Effector CD4-positive, alpha-beta T cell (primary cell): ENCODE data around the gene IL17RD.

ENCODE experiments used
- DNase-seq: peaks from one replicate; pipeline ENCODE4 v3.0.0-alpha.2; 2020

IL17RD gene

DNA sequence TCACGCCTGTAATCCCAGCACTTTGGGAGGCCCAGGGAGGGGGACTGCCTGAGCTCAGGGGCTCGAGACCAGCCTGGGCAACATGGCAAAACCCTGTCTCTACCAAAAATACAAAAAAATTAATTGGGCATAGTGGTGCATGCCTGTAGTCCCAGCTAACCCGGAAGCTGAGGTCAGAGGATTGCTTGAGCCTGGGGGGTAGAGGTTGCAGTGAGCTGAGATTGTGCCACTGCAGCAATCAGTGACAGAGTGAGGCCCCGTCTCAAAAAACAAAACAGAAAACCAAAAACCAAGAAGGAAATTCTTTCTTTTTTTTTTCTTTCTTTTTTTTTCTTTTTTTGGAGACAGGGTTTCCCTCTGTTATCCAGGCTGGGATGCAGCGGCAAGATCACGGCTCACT, 101.2 kb downstream of the IL17RD start:
- no peak for DNase-seq

DNA sequence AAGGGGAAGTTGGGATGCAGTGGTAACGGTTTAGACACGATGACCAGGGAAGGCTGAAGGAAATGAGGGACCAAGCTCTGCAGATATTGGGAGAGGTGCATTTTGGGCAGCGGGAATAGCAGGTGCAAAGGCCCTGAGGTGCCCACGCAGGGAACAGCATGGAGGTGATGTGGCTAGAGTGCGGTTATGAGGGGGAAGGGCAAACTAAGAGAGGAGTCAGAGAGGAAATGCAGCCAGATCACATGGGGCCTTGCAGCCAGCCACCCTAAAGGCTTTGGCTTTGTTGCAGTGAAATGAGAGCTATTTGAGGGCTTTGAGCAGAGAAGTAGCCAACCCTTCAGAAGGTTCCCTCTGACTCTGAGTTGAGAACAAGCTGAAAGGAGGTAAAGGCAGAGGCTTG, 102.1 kb downstream of the IL17RD start:
- DNase-seq = no peak

DNA sequence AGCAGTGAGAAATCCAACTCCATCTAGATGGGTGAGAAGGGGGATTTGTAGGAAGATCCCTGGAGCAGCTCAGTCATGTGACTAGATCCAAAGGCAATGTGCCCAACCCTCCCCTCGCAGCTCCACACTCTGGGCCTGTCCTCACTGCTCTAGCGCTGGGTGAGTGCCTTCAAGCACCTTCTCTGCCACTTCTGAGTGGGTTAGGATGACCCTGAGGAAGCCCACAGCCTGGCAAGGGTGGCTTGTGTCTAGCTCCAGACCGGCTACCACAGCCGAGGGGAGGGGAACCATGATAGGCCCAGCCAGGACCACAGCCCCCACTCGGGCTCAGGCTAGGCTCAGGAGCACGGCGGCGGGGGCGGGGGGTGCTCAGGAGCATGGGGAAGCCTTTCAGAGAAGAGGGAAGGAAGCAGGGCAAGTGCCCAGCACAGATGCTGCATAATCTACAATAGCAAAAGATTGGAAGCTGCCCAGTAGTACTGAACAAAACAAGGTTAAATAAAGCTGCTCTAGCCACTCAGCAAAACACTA, 103.0 kb downstream of the IL17RD start:
- DNase-seq = no peak

DNA sequence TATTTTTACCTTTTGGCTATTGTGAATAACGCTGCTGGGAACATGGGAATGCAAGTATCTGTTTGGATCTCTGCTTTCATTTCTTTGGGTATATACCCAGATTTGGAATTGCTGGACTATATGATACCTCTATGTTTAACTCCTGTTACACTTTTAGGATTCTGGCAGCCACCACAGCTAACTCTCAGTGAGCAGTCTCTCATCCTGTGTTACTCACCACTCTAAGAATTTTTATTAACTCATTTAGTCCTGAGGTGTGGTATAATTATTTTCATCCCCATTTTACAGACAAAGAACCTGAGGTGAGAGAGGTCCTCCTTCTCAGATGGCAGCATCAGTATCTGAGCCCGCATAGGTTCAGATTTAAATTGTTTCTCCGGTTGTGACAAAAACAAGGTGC, 103.6 kb downstream of the IL17RD start:
- no peak for DNase-seq

DNA sequence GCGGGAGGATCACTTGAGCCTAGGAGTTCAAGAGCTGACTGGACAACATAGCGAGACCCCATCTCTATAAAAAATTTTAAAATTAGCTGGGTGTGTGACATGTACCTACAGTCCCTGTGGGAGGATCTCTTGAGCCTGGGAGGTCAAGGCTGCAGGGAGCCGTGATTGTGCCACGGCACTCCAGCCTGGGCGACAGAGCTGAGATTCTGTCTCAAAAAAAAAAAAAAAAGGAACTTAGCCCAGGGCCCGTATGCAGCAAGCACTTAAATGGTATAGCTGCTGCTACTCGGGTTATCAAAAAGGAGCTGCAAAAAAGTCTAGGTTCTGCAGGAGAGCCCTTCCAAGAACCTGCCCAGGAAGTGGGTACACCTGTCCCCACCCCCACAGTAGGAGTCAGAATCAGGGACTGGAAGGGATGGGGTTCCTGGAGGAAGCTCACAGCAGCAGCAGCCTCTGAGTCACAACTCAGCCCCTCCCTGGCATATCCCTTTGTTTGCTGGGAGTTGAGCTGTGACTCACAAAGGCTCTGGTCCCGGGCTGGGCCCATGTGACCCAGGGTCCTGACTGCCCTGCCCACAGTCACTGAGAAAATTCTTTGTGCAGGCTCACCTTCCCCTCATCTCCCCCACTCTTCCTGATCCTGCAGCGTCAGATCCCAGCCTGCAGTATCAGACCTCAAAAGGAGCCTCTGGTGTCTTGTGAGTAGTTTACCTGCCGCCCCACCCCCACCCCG, 104.9 kb downstream of the IL17RD start, which contains the start of gene SPATA12:
TSS of gene SPATA12 (plus strand) at position 576 of the 733 bp plus-strand sequence. CDS start 13,031 bp downstream, outside the sequence.
- no peak for DNase-seq

DNA sequence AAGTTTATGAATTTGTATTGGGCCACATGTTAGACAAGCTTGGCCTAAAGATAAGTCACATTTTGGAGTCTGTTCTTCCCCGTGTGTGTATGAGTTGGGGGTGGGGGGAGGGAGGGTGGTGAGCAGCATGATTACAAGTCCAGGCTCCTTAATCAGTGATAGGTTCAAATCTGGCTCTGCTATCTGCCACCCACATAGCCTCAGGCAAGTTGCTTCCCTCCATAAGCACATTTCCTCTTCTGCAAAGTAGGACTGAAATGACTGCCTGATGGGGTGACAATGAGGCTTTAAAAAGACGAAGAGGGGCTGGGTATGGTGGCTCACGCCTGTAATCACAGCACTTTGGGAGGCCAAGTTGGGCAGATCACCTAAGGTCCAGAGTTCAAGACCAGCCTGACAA, 105.7 kb downstream of the IL17RD start:
- DNase-seq = no peak

DNA sequence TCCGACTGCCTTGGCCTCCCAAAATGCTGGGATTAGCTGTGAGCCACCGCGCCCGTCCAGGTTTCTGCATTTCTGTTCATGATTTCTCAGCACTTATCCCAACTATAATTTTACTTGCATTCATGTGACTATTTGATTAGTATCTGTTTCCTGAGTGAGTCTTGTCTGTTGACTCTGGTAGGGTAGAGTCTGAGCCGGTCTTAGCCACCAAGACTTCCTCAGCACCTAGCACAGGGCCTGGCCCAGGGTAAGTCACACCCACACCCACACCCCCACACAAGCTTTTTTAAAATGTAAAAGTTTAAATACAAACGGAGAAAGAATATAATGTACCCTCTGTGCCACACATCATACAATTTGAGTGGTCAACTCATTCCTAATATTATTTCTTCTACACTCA, 107.8 kb downstream of the IL17RD start:
- DNase-seq = no peak

DNA sequence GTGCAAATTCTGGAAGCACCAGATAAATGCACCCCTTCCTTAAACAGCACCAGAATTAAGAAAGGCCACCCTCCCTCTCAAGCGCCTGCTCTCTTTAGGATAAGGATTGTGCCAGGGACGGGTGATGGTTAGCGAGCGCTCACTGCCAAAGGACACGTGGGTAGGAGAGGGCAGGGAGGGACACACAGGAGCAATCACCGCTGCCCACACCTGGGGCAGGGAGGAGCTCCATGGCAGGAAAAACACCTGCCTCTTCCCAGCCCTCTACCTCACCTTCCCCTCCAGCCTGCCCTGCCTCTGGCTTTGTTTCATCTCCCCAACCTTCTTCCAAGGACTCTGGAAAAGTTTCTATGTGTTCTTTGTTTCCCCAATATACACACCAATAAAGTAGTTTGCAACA, 112.0 kb downstream of the IL17RD start:
- no peak for DNase-seq

DNA sequence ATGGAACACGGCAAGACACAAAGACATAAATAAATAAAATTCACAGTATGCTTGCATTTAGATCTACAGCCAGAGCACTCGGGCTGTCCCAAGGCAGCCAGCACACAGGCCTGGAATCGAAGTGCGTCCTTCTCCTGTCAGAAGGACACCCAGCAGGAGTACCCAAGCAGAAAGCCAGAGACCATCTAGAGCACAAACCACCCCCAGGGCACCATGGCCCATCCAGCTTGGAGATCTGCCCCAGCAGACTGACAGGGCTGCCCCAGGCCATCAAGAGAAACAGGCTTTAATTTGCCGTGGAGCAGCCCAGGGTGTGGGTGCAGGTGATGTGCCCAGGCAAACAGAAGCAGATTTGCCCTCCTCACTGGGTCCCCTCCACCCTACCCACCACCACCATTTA, 112.5 kb downstream of the IL17RD start:
- no peak for DNase-seq

DNA sequence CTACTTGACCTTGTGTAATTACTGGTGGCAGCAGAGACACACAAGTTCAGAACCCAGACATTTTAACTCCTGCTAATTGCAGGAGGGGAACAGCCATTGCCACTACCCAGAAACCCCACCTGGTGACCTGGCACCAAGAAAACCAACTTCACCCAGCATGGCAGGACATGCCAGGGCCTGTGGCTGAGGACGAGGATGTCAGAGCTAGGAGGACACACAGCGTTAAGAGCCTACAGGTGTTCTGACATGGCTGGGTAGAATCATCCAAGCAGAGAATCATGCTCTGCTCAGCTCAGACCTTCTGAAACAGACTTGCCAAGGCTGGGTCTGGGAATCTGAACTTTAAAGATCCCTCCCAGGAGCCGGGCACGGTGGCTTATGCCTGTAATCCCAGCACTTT, 116.4 kb downstream of the IL17RD start:
- DNase-seq = no peak

DNA sequence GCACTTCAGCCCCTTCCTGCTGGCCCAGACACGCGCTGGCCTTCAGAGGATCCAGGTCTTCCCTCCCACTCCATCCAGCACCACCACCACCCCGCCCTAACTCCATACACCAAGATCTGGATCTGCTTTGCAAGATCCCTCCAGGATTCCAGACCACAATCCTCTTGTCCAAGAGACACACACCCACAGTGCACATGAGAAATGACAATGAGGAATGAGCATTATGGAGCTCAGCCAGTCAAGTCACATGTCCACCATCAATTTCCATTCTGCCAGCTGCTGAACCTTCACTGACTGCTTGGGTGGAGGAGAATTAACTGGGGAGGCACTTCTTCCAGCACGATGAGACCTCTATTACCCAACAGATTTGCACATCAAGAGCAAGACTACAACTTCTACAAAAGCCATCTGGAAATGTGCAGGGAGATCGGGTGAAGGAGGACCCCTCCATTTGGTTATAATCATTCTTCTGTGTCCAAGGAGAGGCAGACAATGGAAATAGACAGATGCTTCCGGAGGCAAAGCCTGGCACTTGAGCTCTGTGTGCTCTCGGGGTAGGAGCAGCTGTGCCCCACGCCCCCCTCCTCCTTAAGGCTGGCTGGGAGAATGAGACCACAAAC, 117.0 kb downstream of the IL17RD start:
- DNase-seq = no peak

DNA sequence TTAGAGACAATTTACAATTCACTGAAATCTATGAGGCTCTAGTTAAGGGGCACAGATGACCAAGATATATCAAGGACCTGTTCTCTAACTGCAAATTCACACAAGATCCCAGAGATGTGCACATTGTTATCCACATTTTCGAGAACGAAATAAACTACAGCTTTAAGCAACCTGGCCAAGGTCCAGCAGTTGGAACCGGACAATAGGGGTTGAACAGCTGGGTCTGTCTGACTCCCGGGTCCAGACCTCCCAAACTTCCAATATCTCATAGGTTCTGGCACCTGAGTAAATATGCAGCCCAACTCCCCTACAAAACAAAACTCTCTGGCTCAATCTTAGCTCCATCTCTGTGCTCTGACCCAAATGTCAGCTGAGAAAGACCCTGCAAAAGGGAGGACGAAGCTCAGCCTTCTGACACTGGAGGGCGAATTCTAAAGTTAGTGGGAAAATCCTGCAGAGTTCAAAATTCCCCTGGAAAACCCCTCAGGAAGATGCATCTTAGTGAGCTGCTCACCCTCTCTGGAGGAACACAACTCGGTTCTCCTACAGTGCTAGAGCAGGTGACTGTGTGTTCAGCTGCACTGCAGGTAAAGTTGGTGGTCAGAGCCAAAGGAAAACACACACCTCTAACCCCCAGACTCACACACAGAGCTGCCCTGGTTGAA, 118.9 kb downstream of the IL17RD start:
- DNase-seq = no peak

DNA sequence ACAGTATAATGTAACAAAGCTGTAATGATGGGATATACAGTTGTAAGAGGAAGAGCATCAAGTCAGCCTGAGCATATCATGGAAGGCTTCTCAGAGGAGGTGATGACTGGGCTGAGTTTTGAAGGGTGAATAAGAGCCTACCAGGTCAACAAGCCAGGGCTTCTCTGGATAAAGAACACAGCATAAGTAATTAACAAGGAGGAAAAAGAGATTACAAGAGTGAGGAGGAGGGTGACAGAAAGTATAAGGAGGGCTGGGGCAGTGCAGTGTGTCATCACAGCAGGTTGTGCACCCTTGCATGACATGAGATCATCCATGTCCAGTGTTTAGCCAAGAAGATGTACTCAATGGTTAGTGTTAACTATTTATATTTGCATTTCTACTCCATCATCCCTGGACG, 121.6 kb downstream of the IL17RD start:
- no peak for DNase-seq

DNA sequence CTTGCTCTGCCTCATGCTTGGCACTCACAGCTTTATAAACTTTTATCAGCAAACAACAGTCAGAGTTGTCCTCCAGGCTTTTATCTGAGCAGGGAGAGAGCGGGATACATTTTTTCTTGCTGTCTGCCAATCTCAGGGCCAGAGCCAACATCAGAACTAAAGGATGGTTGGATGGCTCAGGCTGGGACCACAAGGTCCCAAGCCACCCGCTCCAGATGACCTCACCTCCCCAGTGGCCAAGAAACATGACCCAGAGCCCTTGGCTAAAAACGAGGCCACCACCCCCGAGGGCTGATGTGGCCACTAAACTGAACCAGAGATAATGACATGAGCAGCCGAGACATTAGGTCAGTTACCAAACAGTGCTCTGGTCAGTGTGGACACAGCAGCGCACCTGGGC, 123.5 kb downstream of the IL17RD start:
- DNase-seq = no peak
